GM23248 (cell line): ENCODE measurements around the gene PARVA.

Experiments used
- EZH2 ChIP-seq: fragments of 200-600 bp; sonication (generic); IDR thresholded peaks from 2 replicates; pipeline ENCODE4 v1.6.1; 2018; ENCODE audit warnings: antibody characterized with exemption, mild to moderate bottlenecking; ENCODE audit not compliant: insufficient read depth, poor library complexity, severe bottlenecking
- EZH2phosphoT487 ChIP-seq: fragments of 200-600 bp; sonication (generic); IDR thresholded peaks from 2 replicates; pipeline ENCODE4 v1.6.1; 2018; ENCODE audit warnings: antibody characterized with exemption, moderate library complexity, mild to moderate bottlenecking, low read depth; ENCODE audit not compliant: insufficient read depth

- TF ChIP-seq EZH2 (no peak), EZH2phosphoT487 (no peak)
Observed at GRCh38 chr11:12543596-12544415, 166.4 kb downstream of the PARVA start.
